ENCODE data around the gene EDRF1.

DNA sequence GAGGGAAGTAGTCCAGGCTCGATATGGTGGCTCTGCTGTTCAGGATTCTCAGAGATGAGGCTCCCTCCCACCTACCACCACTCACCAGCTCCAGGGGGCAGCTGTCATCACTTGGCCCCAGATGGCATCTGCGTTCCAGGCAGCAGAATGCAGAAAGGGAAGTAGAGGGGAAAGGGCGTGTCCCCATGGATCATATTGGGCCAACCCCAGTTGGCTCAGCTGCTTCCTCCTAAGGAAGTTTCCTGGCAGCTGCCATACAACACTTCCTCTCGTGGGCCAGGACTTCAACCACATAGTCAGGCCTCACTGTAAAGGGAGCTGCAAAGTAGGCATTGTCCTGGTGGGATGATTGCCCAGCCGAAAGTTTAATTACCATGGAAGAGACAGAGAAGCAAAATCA, 34.9 kb upstream of the EDRF1 start:
- TF ChIP-seq CTCF (IDR thresholded peaks at IDR 0.05), result no peak
- no peak for TF ChIP-seq POLR2A (IDR thresholded peaks at IDR 0.05)
- TF ChIP-seq EP300 (IDR thresholded peaks at IDR 0.05; ENCODE audit: low read depth), result no peak
